Measurements from ENCODE around the gene ZNF782. TPM values are rescaled to one million over a fixed set of nuclear protein-coding genes. Genes with fewer than 3 reads are reported as not detected.

ZNF782 gene
- total RNA-seq, 1 donor from 2014 or later, result 8.0 TPM

DNA sequence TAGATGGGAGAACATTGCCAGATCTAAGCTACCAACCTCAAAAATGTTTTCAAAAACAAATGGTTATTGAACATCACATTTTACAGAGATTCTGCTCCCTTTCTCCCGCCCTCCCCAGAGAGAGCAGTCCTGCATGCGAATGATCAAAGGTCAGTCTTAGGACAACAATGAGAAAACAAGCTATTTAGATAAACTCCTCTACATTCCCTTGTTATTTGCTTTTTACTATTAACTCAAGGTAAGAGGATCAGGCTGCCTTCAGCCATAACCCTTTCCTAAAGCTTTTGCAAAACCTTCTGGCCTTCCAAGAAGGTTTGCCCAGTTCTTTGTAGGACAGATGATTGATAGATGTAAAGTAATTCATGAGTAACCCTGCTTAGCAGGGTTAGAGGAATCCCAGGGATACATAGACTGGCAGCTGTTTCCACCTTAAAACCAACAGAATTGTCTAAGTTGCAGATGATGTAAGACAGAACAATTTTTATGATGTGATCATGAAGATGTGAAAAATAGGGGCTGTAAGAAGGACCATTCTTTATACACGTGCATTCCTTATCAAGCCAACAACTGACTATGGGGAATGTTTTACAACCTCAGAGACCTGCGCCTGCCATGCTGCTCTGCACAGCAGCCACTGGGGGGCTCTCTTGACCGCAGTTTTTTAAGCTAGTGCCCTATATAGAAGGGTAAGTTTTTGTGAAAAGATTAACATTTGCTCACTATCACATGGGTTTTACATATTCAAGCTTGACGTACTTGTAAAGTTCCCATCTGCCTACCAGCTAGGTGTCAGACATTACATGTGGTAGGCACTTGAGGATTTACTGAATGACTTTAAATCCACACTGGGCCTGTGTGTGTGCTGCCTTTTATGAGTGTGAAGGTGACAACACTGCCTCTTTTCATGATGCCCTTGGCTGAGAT is 2.3 kb upstream of the ZNF782 start:
- ChIA-PET POLR2A (interaction anchor here (0.5 to 0.6 kb wide), 2 partner anchors 24 to 742 kb away, joined by 3 to 4 read pairs; no protein-coding TSS in a partner anchor), CTCF (interaction anchor here (0.6 to 4.5 kb wide), 16 partner anchors 9 to 758 kb away, joined by 3 to 54 read pairs (median 6); no protein-coding TSS in a partner anchor)
- Mint-ChIP-seq H3K36me3 (ENCODE audit: low read depth) (peaks cover 7% of the 10 kb centered on the region), H3K9me3 (no peaks in the 10 kb centered on the region), H3K27ac (no peak overlapping the region), H3K4me1 (peaks cover 30% of the 10 kb centered on the region), H3K4me3 (no peak overlapping the region), H3K27me3 (peaks cover 9% of the 10 kb centered on the region)
- DNase-seq (no peak), ATAC-seq (ENCODE audit: low read depth) (peak; percentile 65)
- TF ChIP-seq, protein P1, sequence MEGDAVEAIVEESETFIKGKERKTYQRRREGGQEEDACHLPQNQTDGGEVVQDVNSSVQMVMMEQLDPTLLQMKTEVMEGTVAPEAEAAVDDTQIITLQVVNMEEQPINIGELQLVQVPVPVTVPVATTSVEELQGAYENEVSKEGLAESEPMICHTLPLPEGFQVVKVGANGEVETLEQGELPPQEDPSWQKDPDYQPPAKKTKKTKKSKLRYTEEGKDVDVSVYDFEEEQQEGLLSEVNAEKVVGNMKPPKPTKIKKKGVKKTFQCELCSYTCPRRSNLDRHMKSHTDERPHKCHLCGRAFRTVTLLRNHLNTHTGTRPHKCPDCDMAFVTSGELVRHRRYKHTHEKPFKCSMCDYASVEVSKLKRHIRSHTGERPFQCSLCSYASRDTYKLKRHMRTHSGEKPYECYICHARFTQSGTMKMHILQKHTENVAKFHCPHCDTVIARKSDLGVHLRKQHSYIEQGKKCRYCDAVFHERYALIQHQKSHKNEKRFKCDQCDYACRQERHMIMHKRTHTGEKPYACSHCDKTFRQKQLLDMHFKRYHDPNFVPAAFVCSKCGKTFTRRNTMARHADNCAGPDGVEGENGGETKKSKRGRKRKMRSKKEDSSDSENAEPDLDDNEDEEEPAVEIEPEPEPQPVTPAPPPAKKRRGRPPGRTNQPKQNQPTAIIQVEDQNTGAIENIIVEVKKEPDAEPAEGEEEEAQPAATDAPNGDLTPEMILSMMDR (IDR thresholded peaks at IDR 0.05), result no peak
- intact Hi-C loops (cut with micrococcal nuclease), result loop anchor here (1.0 to 10.0 kb wide), 6 partner anchors 170 to 1542 kb away; partner anchors contain the start of genes FANCC and HABP4

DNA sequence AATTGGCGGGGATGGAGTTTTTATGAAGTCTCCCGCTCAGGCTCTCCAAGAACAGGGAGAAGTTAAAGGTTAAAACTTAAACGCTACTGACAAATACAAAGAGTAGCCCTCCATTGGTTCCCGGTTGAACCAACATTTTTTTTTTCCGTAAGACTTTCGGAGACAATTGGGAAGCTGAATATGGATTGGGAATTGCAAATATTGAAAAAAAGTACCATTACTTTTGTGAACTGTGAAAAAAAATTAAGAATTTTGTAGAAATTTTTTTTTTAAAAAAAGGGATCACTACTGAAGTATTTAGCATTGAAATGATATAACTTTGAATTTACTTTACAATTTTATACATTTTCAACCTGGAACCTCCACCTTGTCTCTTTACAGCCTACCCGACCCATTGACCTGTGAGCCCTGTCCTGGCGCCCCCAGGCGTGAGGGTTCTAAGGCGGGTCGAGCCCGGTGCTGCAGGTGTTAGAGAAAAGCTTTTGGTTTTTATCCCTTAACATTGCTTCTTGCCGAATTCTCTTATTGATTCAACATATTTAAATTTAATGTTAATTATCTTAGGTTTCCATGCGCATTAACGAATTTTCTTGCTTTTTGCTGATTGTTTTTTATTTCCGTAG is 448 bp upstream of the ZNF782 start:
- no peaks in the 10 kb centered on the region for H3K9me3 Mint-ChIP-seq
- DNase-seq (no peak), ATAC-seq (ENCODE audit: low read depth) (no peak)
- intact Hi-C loops (cut with micrococcal nuclease), result loop anchor here (1.0 to 10.0 kb wide), 8 partner anchors 76 to 1540 kb away; partner anchors contain the start of genes FANCC, HABP4, NCBP1 and TDRD7
- peaks cover 9% of the 10 kb centered on the region for H3K27me3 Mint-ChIP-seq
- peak overlapping the region; percentile 100 for H3K4me3 Mint-ChIP-seq
- H3K36me3 Mint-ChIP-seq (ENCODE audit: low read depth), result peaks cover 12% of the 10 kb centered on the region
- POLR2A ChIA-PET, result interaction anchor here (1.2 to 1.3 kb wide), 3 partner anchors 77 to 779 kb away, joined by 4 to 10 read pairs (median 4); partner anchors contain the start of genes NCBP1, TSTD2 and ZNF510
- CTCF ChIA-PET, result interaction anchor here (1.0 to 4.5 kb wide), 7 partner anchors 11 to 1045 kb away, joined by 3 to 54 read pairs (median 4); partner anchors contain the start of gene TDRD7
- peak overlapping the region; percentile 98 for H3K27ac Mint-ChIP-seq
- peaks cover 35% of the 10 kb centered on the region for H3K4me1 Mint-ChIP-seq
- TF ChIP-seq, protein P1 (IDR thresholded peaks at IDR 0.05), result no peak

DNA sequence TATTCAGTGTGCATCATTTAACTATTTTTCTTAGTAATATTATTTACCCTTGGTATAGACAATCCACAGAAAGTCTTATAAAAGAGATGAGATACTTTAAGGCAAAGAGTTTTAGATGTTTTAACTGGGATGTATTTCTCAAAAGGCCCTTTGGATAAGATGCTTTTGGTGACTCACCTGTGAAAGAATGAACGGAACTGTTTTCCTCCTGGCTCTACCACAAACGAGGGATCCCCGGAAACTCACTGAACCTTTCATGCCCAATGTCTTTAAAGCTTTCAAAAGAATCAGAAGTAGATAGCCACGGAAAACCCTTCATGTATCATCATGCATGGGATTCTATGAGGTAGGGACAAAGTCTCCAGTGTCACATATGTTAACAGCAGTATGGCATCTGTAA is 1.6 kb downstream of the ZNF782 start:
- TF ChIP-seq, protein P1 (IDR thresholded peaks at IDR 0.05), result no peak
- Mint-ChIP-seq H3K4me1 (peaks cover 52% of the 10 kb centered on the region), H3K27ac (no peak overlapping the region), H3K36me3 (ENCODE audit: low read depth) (peaks cover 20% of the 10 kb centered on the region), H3K9me3 (peaks cover 4% of the 10 kb centered on the region), H3K4me3 (peak overlapping the region; percentile 100), H3K27me3 (peaks cover 9% of the 10 kb centered on the region)
- intact Hi-C loops (cut with micrococcal nuclease), result loop anchor here (5.0 to 10.0 kb wide), 3 partner anchors 160 to 1538 kb away; partner anchors contain the start of genes FANCC and HABP4
- CTCF ChIA-PET, result no interaction called here
- no peak for DNase-seq
- POLR2A ChIA-PET, result interaction anchor here (0.6 kb wide), 1 partner anchor 33 kb away, joined by 8 read pairs; no protein-coding TSS in a partner anchor
- no peak for ATAC-seq (ENCODE audit: low read depth)

DNA sequence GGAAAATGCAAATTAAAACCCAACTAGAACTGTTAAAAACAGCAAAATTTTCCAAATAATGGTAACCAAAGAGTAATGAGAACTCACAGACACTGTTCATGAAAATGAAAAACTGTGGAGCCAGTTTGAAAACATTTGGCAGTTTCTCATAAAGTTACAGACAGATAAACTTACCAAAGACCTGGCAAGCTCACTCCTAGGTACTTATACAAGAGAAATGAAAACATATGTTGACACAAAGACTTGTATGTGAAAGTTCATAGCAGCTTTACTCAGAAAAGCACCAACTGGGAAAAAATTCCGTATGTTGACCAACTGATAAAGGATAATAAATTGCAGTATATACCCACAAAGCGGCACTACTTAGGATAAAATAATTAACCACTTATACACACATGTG is 10.3 kb downstream of the ZNF782 start:
- TF ChIP-seq, protein P1 (IDR thresholded peaks at IDR 0.05), result no peak
- ChIA-PET CTCF (interaction anchor here (0.8 kb wide), 1 partner anchor 11 kb away, joined by 3 read pairs; the partner anchor contains the start of gene ZNF782), POLR2A (no interaction called here)
- H3K36me3 Mint-ChIP-seq (ENCODE audit: low read depth), result peaks cover 63% of the 10 kb centered on the region
- H3K27me3 Mint-ChIP-seq, result no peaks in the 10 kb centered on the region
- intact Hi-C loops (cut with micrococcal nuclease), result no loop called here
- H3K27ac Mint-ChIP-seq, result no peak overlapping the region
- ATAC-seq (ENCODE audit: low read depth) (no peak), DNase-seq (no peak)
- peaks cover 12% of the 10 kb centered on the region for H3K9me3 Mint-ChIP-seq
- no peak overlapping the region for H3K4me3 Mint-ChIP-seq
- H3K4me1 Mint-ChIP-seq, result peaks cover 21% of the 10 kb centered on the region

Data from activated B cell treated with CpG ODN at 0.5 μM for 24 hours (primary cell).